ENCODE results near the gene KCNK4. TPM values are rescaled to one million over a fixed set of nuclear protein-coding genes. Genes with fewer than 3 reads are reported as not detected.
A peak's percentile ranks its signal among the peaks of the same experiment; 100 is the strongest.

Gene KCNK4
- total RNA-seq, 2 donors from 2014 or later, result not detected

- no peak for DNase-seq
- ATAC-seq, result no peak
- intact Hi-C loops (cut with DNase I, micrococcal nuclease), result no loop called here
Measured at GRCh38 chr11:64266339-64266738, 24.8 kb upstream of the KCNK4 start.

- DNase-seq, result peak in 1 of 2 donors; percentile 37
- intact Hi-C loops (cut with DNase I, micrococcal nuclease), result no loop called here
- no peak for ATAC-seq
Measured at GRCh38 chr11:64267207-64267945, 23.7 kb upstream of the KCNK4 start.

- intact Hi-C loops (cut with DNase I, micrococcal nuclease), result no loop called here
- peak; percentile 83 to 85 for DNase-seq
- ATAC-seq, result peak; percentile 25
Measured at GRCh38 chr11:64268025-64268892, 22.8 kb upstream of the KCNK4 start.

GRCh38 chr11:64268893-64269539 lies 22.1 kb upstream of the KCNK4 start:
- DNase-seq, result peak; percentile 75 to 81
- intact Hi-C loops (cut with DNase I, micrococcal nuclease), result no loop called here
- peak; percentile 25 for ATAC-seq

GRCh38 chr11:64269540-64270220 lies 21.4 kb upstream of the KCNK4 start:
- peak; percentile 68 for ATAC-seq
- intact Hi-C loops (cut with DNase I, micrococcal nuclease), result no loop called here
- DNase-seq, result peak; percentile 97 to 99

GRCh38 chr11:64275031-64275800 lies 15.9 kb upstream of the KCNK4 start:
- ATAC-seq (no peak), DNase-seq (no peak)
- intact Hi-C loops (cut with DNase I, micrococcal nuclease), result no loop called here

- ATAC-seq, result no peak
- no peak for DNase-seq
- intact Hi-C loops (cut with DNase I, micrococcal nuclease), result no loop called here
Measured at GRCh38 chr11:64275841-64276240, 15.3 kb upstream of the KCNK4 start.

- intact Hi-C loops (cut with DNase I, micrococcal nuclease), result no loop called here
- ATAC-seq (peak; percentile 79), DNase-seq (peak; percentile 76 to 85)
Measured at GRCh38 chr11:64276653-64277431, 14.3 kb upstream of the KCNK4 start.

GRCh38 chr11:64278576-64279190 lies 12.4 kb upstream of the KCNK4 start:
- intact Hi-C loops (cut with DNase I, micrococcal nuclease), result no loop called here
- DNase-seq (no peak), ATAC-seq (no peak)

GRCh38 chr11:64281957-64282770 lies 8.9 kb upstream of the KCNK4 start:
- no peak for ATAC-seq
- DNase-seq, result no peak
- intact Hi-C loops (cut with DNase I, micrococcal nuclease), result loop anchor here in 1 of 2 donors (10.0 kb wide), 1 partner anchor 77 kb away; the partner anchor contains the start of gene FERMT3

GRCh38 chr11:64283092-64283491 lies 8.0 kb upstream of the KCNK4 start:
- no peak for DNase-seq
- intact Hi-C loops (cut with DNase I, micrococcal nuclease), result loop anchor here in 1 of 2 donors (10.0 kb wide), 1 partner anchor 78 kb away; the partner anchor contains the start of gene FERMT3
- ATAC-seq, result no peak

GRCh38 chr11:64284048-64284961 lies 6.8 kb upstream of the KCNK4 start, which contains the start of gene BAD:
BAD (minus strand) TSS chr11:64284665; CDS start chr11:64284368, 297 bp downstream.
- DNase-seq, result peak; percentile 96
- intact Hi-C loops (cut with DNase I, micrococcal nuclease), result loop anchor here in 1 of 2 donors (10.0 kb wide), 1 partner anchor 80 kb away; the partner anchor contains the start of gene FERMT3
- ATAC-seq, result peak; percentile 85

GRCh38 chr11:64284962-64285884 lies 5.9 kb upstream of the KCNK4 start, which contains the start of gene GPR137:
GPR137 (plus strand) TSS chr11:64285848; CDS start chr11:64286525, 677 bp downstream.
- intact Hi-C loops (cut with DNase I, micrococcal nuclease), result loop anchor here in 1 of 2 donors (10.0 kb wide), 1 partner anchor 80 kb away; the partner anchor contains the start of gene FERMT3
- ATAC-seq (peak; percentile 68), DNase-seq (peak; percentile 86 to 90)

Measured in left colon (tissue), 2 donors.